NCI-H2081 (cell line): Measurements from ENCODE around the gene PDLIM1.
"Not testable (repeated sequence)": the region's sequence is repeated elsewhere in the genome, so short reads cannot be mapped to it uniquely, and the experiment has no call there.

Experiments
- DNase-seq, 2 experiments: peaks; one replicate each; lab custom pipeline; 2025; lab: John Stamatoyannopoulos, UW

Gene PDLIM1

GRCh38 chr10:95241533-95241932 lies 49.3 kb downstream of the PDLIM1 start:
- peak in 1 of 2 experiments; percentile 4 for DNase-seq

GRCh38 chr10:95240811-95241210 lies 50.0 kb downstream of the PDLIM1 start:
- DNase-seq, result no peak

GRCh38 chr10:95240096-95240495 lies 50.7 kb downstream of the PDLIM1 start:
- not testable (repeated sequence) for DNase-seq

GRCh38 chr10:95237376-95238170 lies 53.2 kb downstream of the PDLIM1 start:
- DNase-seq, result peak in 1 of 2 experiments; percentile 40

GRCh38 chr10:95236068-95236903 lies 54.5 kb downstream of the PDLIM1 start:
- DNase-seq, result no peak

GRCh38 chr10:95235676-95236067 lies 55.1 kb downstream of the PDLIM1 start:
- no peak for DNase-seq

GRCh38 chr10:95234951-95235350 lies 55.9 kb downstream of the PDLIM1 start:
- DNase-seq, result no peak

- DNase-seq, result no peak
These were observed 57.3 kb downstream of the PDLIM1 start for GRCh38 chr10:95233377-95234034.

GRCh38 chr10:95230677-95231586 lies 59.9 kb downstream of the PDLIM1 start:
- DNase-seq, result not testable (repeated sequence)

- no peak for DNase-seq
These were observed 60.8 kb downstream of the PDLIM1 start for GRCh38 chr10:95229724-95230627.

GRCh38 chr10:95228934-95229723 lies 61.7 kb downstream of the PDLIM1 start:
- DNase-seq, result not testable (repeated sequence)

- DNase-seq, result no peak
These were observed 65.7 kb downstream of the PDLIM1 start for GRCh38 chr10:95225136-95225535.

- no peak for DNase-seq
These were observed 69.7 kb downstream of the PDLIM1 start for GRCh38 chr10:95221124-95221523.

GRCh38 chr10:95220539-95220938 lies 70.3 kb downstream of the PDLIM1 start:
- DNase-seq, result no peak

- DNase-seq, result no peak
These were observed 73.3 kb downstream of the PDLIM1 start for GRCh38 chr10:95217476-95217875.

- no peak for DNase-seq
These were observed 76.0 kb downstream of the PDLIM1 start for GRCh38 chr10:95214793-95215192.

- DNase-seq, result peak in 1 of 2 experiments; percentile 20
These were observed 76.4 kb downstream of the PDLIM1 start for GRCh38 chr10:95214369-95214768.

- DNase-seq, result no peak
These were observed 79.1 kb downstream of the PDLIM1 start for GRCh38 chr10:95211606-95212279.
